BLaER1 treated with 17β-estradiol and CSF1 and Interleukin-3, amounts not matched to agents 10 nM and 100 nM (cell line): ENCODE data around the gene EPHA3.

Experiments
- H3K27ac ChIP-seq, 11 experiments: shearing (Covaris generic); formaldehyde crosslinking; 2 replicates each; pipeline ENCODE4 v1.8.1; 2022
- H3K27me3 ChIP-seq, 11 experiments: shearing (Covaris generic); formaldehyde crosslinking; 2 replicates each; pipeline ENCODE4 v1.8.1; 2022
- H3K36me3 ChIP-seq, 11 experiments: shearing (Covaris generic); formaldehyde crosslinking; 2 replicates each; pipeline ENCODE4 v1.8.1; 2022
- H3K4me1 ChIP-seq, 10 experiments: shearing (Covaris generic); formaldehyde crosslinking; 2 replicates each; pipeline ENCODE4 v1.8.1; 2022
- H3K4me2 ChIP-seq, 11 experiments: shearing (Covaris generic); formaldehyde crosslinking; 2 replicates each; pipeline ENCODE4 v1.8.1; 2022
- H3K4me3 ChIP-seq, 10 experiments: shearing (Covaris generic); formaldehyde crosslinking; 2 replicates each; pipeline ENCODE4 v1.8.1; 2022
- H3K9ac ChIP-seq, 11 experiments: shearing (Covaris generic); formaldehyde crosslinking; 2 replicates each; pipeline ENCODE4 v1.8.1; 2022
- H3K9me3 ChIP-seq, 11 experiments: shearing (Covaris generic); formaldehyde crosslinking; replicated peaks in 1 of 11; 2 replicates each; pipeline ENCODE4 v1.8.1; 2022
- H4K20me1 ChIP-seq, 11 experiments: shearing (Covaris generic); formaldehyde crosslinking; 2 replicates each; pipeline ENCODE4 v1.8.1; 2022
- Cebpa-rat ChIP-seq, 11 experiments: shearing (Covaris generic); IDR thresholded peaks; 2 replicates each; pipeline ENCODE4 v1.8.1; 2022

EPHA3 gene

DNA sequence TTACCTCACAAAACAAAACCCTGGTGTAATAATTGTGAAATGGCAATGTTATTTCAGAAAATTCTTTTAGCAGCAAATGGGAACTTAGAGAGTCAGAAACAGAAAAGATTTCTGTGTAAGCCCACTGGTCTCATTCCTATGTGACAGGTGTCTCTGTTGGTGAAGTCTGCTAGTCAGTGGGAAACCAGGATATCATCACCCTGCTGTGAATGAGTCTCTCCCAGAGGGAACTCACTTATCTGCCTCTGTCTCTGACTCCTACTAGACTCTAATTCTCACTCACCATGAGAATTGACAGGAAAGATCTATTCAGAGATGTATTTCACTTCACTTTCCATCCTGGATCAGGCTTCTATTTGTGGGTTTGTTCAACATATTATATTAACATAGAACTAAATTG is 266.0 kb downstream of the EPHA3 start:
- Histone ChIP-seq H3K9ac (no peak overlapping the region), H3K4me3 (no peak overlapping the region), H3K4me1 (0 out of 20 replicates have a peak, but pooled peaks cover 0 to 5% (median 0%) of the 10 kb centered on the region in 10 experiments), H4K20me1 (no peaks in the 10 kb centered on the region), H3K36me3 (peaks cover 6 to 75% (median 59%) of the 10 kb centered on the region in 11 experiments; a peak in 20 of 22 replicates), H3K4me2 (no peak overlapping the region), H3K27ac (no peak overlapping the region), H3K9me3 (peaks cover 5 to 8% (median 7%) of the 10 kb centered on the region in 11 experiments; a peak in 19 of 22 replicates), H3K27me3 (no peaks in the 10 kb centered on the region)
- no peak for TF ChIP-seq Cebpa-rat (IDR thresholded peaks at IDR 0.05)

GRCh38 chr3:89375451-89375850 is 268.0 kb downstream of the EPHA3 start:
- Histone ChIP-seq H4K20me1 (no peaks in the 10 kb centered on the region), H3K9me3 (peaks cover 0 to 3% (median 0%) of the 10 kb centered on the region in 11 experiments; a peak in 1 of 22 replicates), H3K9ac (no peak overlapping the region), H3K27ac (no peak overlapping the region), H3K4me3 (no peak overlapping the region), H3K27me3 (no peaks in the 10 kb centered on the region), H3K4me1 (peaks cover 0 to 12% (median 0%) of the 10 kb centered on the region in 10 experiments; a peak in 6 of 20 replicates), H3K36me3 (peaks cover 0 to 88% (median 61%) of the 10 kb centered on the region in 11 experiments; a peak in 17 of 22 replicates), H3K4me2 (no peak overlapping the region)
- no peak for TF ChIP-seq Cebpa-rat (IDR thresholded peaks at IDR 0.05)

GRCh38 chr3:89380016-89380415 is 272.6 kb downstream of the EPHA3 start:
- no peaks in the 10 kb centered on the region for H4K20me1 ChIP-seq
- H3K9ac ChIP-seq, result no peak overlapping the region
- peaks cover under 1 to 33% (median 12%) of the 10 kb centered on the region in 11 experiments; a peak in 18 of 22 replicates for H3K9me3 ChIP-seq
- no peak overlapping the region for H3K4me3 ChIP-seq
- TF ChIP-seq Cebpa-rat (IDR thresholded peaks at IDR 0.05), result no peak
- H3K4me1 ChIP-seq, result peaks cover 0 to 14% (median 0%) of the 10 kb centered on the region in 10 experiments; a peak in 6 of 20 replicates
- peaks cover 6 to 95% (median 70%) of the 10 kb centered on the region in 11 experiments; a peak in 19 of 22 replicates for H3K36me3 ChIP-seq
- H3K27ac ChIP-seq, result peak overlapping the region in 3 of 11 experiments; percentile 29 to 60 (median 40); a peak in 5 of 22 replicates
- H3K4me2 ChIP-seq, result peak overlapping the region in 3 of 11 experiments; percentile 13 to 53 (median 33); a peak in 5 of 22 replicates
- no peaks in the 10 kb centered on the region for H3K27me3 ChIP-seq

DNA sequence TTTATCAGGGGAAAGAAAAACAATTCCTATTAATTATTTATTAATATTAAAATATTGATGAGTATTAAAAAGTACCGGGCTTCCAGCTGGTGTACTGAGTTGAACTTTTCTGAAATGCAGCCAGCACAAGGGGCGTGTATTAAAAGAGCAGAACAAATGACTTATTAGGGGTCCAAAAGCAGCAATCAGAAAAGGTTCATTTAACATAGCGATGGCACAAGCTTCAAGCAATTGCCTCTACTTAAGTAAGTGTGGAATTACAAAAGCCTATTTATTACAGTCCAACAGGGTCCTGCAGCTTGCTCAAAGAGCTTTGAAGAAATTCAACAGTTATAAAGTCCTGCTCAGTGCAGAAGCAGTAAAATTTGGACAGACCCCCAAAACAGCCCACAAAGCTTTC is 285.6 kb downstream of the EPHA3 start:
- Histone ChIP-seq H3K27me3 (peaks cover 0 to 6% (median 0%) of the 10 kb centered on the region in 11 experiments; a peak in 2 of 22 replicates), H3K9ac (no peak overlapping the region), H3K4me2 (no peak overlapping the region), H3K4me3 (no peak overlapping the region), H3K4me1 (peaks cover 0 to 5% (median 0%) of the 10 kb centered on the region in 10 experiments; a peak in 4 of 20 replicates), H3K27ac (no peak overlapping the region), H3K9me3 (no peaks in the 10 kb centered on the region), H3K36me3 (peaks cover 6 to 66% (median 33%) of the 10 kb centered on the region in 11 experiments; a peak in 20 of 22 replicates), H4K20me1 (peaks cover 0 to 8% (median 0%) of the 10 kb centered on the region in 11 experiments; a peak in 4 of 22 replicates)
- no peak for TF ChIP-seq Cebpa-rat (IDR thresholded peaks at IDR 0.05)

GRCh38 chr3:89395456-89395855 is 288.0 kb downstream of the EPHA3 start:
- no peak for TF ChIP-seq Cebpa-rat (IDR thresholded peaks at IDR 0.05)
- H4K20me1 ChIP-seq, result peaks cover 0 to 4% (median 0%) of the 10 kb centered on the region in 11 experiments; a peak in 3 of 22 replicates
- H3K4me3 ChIP-seq, result no peak overlapping the region
- H3K27me3 ChIP-seq, result no peaks in the 10 kb centered on the region
- no peak overlapping the region for H3K4me2 ChIP-seq
- H3K36me3 ChIP-seq, result peaks cover 14 to 84% (median 54%) of the 10 kb centered on the region in 11 experiments; a peak in 21 of 22 replicates
- no peaks in the 10 kb centered on the region for H3K4me1 ChIP-seq
- no peak overlapping the region for H3K9ac ChIP-seq
- H3K27ac ChIP-seq, result no peak overlapping the region
- H3K9me3 ChIP-seq, result no peaks in the 10 kb centered on the region

DNA sequence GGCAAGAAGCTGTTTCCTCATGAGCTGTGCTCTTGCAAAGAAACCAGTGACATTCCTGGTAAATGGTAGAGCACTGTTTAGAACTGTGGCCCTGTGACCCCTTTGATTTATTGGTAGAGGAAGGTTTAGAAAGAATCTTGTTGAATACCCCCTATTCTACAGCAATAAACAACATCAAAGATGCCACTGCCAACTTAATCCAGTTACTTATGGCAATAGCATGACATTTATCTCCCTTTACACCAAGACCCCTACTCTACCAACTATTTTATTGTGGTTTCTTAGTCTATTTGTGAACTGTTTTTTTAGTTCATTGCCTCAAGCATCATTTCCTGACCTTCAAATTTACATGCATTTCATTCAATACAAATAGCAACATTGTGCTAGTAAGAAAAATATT is 288.6 kb downstream of the EPHA3 start:
- no peak overlapping the region for H3K4me3 ChIP-seq
- H3K4me1 ChIP-seq, result no peaks in the 10 kb centered on the region
- TF ChIP-seq Cebpa-rat (IDR thresholded peaks at IDR 0.05), result no peak
- no peaks in the 10 kb centered on the region for H3K27me3 ChIP-seq
- no peaks in the 10 kb centered on the region for H3K9me3 ChIP-seq
- H3K4me2 ChIP-seq, result no peak overlapping the region
- no peaks in the 10 kb centered on the region; a peak in 1 of 22 replicates for H4K20me1 ChIP-seq
- H3K36me3 ChIP-seq, result peaks cover 15 to 86% (median 54%) of the 10 kb centered on the region in 11 experiments; a peak in 21 of 22 replicates
- H3K27ac ChIP-seq, result no peak overlapping the region
- H3K9ac ChIP-seq, result no peak overlapping the region

DNA sequence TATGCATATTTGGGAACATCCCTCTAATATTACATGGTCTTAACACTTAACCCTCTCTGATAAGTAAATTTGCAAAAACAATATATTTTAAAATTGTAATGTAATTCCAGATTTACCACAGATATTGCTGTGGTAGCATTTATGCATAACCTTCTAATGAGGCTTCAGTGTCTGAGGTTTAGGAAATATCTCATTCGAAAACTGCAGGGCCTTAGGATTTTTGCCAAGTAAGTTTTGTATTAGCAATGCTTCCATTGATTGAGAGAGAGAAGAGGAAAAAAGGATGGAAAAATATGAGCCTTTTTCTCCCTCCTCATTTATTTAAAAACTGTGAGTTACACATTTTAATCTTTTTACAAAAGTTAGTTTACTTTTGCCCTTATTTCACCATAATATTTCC is 294.6 kb downstream of the EPHA3 start:
- Histone ChIP-seq H3K4me1 (no peaks in the 10 kb centered on the region), H3K4me3 (no peak overlapping the region), H3K27ac (no peak overlapping the region), H4K20me1 (no peaks in the 10 kb centered on the region; a peak in 1 of 22 replicates), H3K9ac (no peak overlapping the region), H3K4me2 (no peak overlapping the region), H3K27me3 (no peaks in the 10 kb centered on the region), H3K36me3 (peaks cover 10 to 98% (median 69%) of the 10 kb centered on the region in 11 experiments), H3K9me3 (no peaks in the 10 kb centered on the region)
- no peak for TF ChIP-seq Cebpa-rat (IDR thresholded peaks at IDR 0.05)

GRCh38 chr3:89405176-89405575 is 297.8 kb downstream of the EPHA3 start:
- TF ChIP-seq Cebpa-rat (IDR thresholded peaks at IDR 0.05), result no peak
- no peaks in the 10 kb centered on the region for H3K4me1 ChIP-seq
- H3K27me3 ChIP-seq, result no peaks in the 10 kb centered on the region

DNA sequence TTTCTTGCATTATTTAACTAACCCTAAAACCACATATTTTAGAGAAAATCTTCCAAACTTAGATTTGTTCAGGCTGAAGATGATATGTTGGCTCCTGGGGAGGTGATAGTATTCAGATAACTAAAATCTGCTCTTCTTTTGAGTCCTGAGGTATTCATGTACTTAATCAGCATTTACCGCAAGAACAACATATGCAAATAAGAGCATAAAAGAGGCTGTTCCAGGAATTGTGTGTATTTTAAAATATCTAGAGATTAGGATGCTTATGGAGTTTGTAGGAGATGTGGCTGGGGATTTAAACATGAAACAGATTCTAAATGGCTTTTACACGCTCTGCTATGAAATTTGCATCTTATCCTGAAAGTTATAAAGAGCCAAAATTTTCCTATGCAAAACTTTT is 298.2 kb downstream of the EPHA3 start:
- peaks cover 13 to 95% (median 78%) of the 10 kb centered on the region in 11 experiments; a peak in 21 of 22 replicates for H3K36me3 ChIP-seq
- H3K4me3 ChIP-seq, result no peak overlapping the region
- H3K4me2 ChIP-seq, result no peak overlapping the region
- H3K9ac ChIP-seq, result no peak overlapping the region
- TF ChIP-seq Cebpa-rat (IDR thresholded peaks at IDR 0.05), result no peak
- no peaks in the 10 kb centered on the region; a peak in 1 of 22 replicates for H4K20me1 ChIP-seq
- no peaks in the 10 kb centered on the region for H3K4me1 ChIP-seq
- no peak overlapping the region for H3K27ac ChIP-seq
- H3K27me3 ChIP-seq, result no peaks in the 10 kb centered on the region
- H3K9me3 ChIP-seq, result no peaks in the 10 kb centered on the region

More at GRCh38 chr3:89405176-89405575, 297.8 kb downstream of the EPHA3 start:
- Histone ChIP-seq H3K9ac (no peak overlapping the region), H3K4me3 (no peak overlapping the region), H3K4me2 (no peak overlapping the region), H4K20me1 (no peaks in the 10 kb centered on the region; a peak in 1 of 22 replicates), H3K9me3 (no peaks in the 10 kb centered on the region), H3K36me3 (peaks cover 17 to 98% (median 77%) of the 10 kb centered on the region in 11 experiments), H3K27ac (no peak overlapping the region)

DNA sequence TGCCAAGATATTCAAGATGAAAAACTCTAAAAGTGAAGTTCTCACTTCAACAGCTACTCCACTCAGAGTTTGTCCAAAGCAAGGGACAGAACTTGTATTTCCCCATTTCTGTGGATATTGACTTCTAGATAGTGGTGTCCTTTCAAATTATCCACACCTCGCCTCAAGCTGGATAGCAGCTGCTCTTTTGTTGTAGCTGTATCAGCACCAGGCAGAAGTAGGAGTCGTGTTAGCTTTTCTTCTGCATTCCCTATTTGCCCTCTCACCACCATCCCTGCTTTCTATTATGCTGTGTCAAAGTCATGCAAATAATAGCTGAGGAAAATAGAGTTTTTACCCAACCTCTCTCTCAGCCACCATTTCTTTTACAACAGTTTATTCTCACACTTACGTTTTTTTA is 303.8 kb downstream of the EPHA3 start:
- H4K20me1 ChIP-seq, result no peaks in the 10 kb centered on the region
- peaks cover 28 to 80% (median 73%) of the 10 kb centered on the region in 11 experiments; a peak in 21 of 22 replicates for H3K36me3 ChIP-seq
- H3K4me2 ChIP-seq, result no peak overlapping the region
- no peak overlapping the region for H3K9ac ChIP-seq
- no peak overlapping the region for H3K4me3 ChIP-seq
- H3K4me1 ChIP-seq, result no peaks in the 10 kb centered on the region
- no peak for TF ChIP-seq Cebpa-rat (IDR thresholded peaks at IDR 0.05)
- no peak overlapping the region for H3K27ac ChIP-seq
- no peaks in the 10 kb centered on the region for H3K9me3 ChIP-seq
- no peaks in the 10 kb centered on the region for H3K27me3 ChIP-seq
